Measurements from ENCODE around the gene CD58.
A peak's percentile ranks its signal among the peaks of the same experiment; 100 is the strongest.
"Not testable (repeated sequence)": the region's sequence is repeated elsewhere in the genome, so short reads cannot be mapped to it uniquely, and the experiment has no call there.

Gene CD58

DNA sequence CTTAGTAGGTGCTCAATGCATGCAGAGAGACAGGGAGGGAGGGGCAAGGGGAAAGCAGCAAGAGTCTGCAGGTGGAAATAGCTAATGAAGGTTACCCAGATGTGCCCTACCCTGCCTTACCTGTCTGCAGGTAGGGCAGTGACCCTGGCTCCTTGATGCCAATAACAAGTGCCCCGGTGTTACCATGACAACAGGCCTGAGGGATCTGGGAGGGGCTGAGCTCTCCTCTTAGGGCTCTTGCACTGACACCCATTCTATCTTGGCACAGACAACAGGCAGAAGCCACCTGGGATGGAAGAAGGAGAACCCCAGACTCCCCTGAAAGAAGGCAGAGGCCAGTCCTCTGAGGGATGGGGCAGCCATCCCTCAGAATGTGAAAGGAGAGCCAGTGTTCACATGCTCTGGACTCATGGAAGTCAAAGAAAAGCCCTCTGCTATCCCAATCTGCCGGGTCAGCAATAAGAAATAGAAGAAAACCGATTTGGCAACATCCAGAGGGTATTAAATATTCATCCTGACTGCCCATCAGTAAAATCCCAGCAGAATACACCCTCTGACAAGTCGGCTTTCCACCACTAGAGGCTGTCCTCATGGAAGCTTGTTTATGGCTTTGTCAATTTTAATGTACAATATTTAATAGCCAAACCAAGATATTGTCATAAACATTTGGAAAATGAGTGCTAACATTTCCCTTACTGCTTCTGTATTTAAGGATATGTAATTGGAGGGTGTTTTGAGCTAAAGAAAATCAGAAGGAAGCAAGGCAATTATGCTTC lies 24.4 kb upstream of the CD58 start:
- in situ Hi-C loops (cut with MboI; ENCODE audit: low pct_unique_long_range_greater_than_20kb, low sequenced_read_pairs); DNase-seq: not testable (repeated sequence)

DNA sequence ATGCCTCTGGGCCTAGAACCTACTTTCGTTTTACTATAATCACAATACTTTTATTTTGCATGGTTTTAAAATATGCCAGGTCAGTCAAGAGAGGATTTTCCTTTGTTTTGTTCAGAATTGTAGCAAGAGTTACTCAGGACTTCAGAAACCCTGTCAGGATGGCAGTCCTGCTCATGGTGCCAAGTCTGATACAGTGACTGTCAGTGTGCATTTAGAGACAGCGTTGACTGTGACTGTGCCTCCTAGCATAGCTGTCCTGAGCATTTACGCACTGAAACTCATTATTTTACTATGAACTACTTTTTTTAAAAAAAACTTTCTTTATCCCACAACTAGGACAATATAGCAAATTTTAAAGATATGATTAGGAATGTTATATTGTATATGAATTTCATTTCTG lies 23.2 kb upstream of the CD58 start:
- DNase-seq; in situ Hi-C loops (cut with MboI; ENCODE audit: low pct_unique_long_range_greater_than_20kb, low sequenced_read_pairs): not testable (repeated sequence)

DNA sequence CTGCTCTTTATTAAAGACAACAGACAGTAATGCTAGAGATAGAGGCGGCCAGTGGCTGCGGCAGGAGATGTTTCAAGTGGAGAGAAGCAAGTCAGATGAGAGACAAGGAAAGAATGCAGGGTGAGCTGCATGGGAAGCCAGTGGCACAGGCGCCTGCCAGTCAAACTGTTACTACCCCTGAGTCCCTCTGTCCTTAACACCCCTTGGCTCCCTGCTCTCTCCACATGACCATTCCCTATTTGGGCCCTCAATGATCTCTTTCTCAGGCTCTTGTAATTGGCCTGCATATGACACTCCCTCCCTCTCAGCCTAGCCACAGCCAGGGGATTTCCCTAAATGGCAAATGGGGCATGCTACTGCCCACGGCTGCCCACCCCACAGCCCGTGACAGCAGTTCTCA lies 22.6 kb upstream of the CD58 start:
- DNase-seq; in situ Hi-C loops (cut with MboI; ENCODE audit: low pct_unique_long_range_greater_than_20kb, low sequenced_read_pairs): not testable (repeated sequence)

DNA sequence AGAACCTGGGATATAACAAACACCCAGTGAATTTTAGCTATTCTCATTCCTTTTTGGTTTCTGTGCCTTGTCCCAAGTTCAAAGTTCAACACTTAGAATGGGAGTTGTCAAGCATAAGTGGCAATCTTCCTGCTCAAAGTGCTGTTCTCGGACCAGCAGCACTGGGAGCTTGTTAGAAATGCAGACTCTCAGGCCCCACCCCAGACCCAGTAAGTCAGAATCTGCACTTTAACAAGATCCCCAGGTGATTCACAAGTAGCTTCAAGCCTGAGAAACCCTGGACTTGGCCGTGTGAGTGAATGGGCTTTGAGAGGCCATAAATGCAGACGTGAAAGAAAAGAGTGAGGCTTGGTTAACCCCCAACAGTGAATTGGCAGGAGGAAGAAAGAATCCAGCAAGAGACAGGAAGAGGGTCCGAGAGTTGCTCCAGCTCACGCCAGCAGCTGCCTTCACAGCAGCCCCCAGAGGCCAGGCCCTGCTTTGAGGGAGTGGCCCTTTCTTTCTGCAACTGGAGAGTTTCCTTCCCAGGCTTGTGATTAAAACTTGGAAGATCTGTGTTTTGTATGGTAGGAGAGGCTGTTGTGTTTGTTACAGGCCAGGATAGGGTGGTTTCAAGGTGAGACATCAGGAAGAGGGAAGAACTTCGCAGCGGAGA lies 21.3 kb upstream of the CD58 start:
- DNase-seq; in situ Hi-C loops (cut with MboI; ENCODE audit: low pct_unique_long_range_greater_than_20kb, low sequenced_read_pairs): not testable (repeated sequence)

GRCh38 chr1:116591006-116591950 lies 20.5 kb upstream of the CD58 start:
- DNase-seq; in situ Hi-C loops (cut with MboI; ENCODE audit: low pct_unique_long_range_greater_than_20kb, low sequenced_read_pairs): not testable (repeated sequence)

DNA sequence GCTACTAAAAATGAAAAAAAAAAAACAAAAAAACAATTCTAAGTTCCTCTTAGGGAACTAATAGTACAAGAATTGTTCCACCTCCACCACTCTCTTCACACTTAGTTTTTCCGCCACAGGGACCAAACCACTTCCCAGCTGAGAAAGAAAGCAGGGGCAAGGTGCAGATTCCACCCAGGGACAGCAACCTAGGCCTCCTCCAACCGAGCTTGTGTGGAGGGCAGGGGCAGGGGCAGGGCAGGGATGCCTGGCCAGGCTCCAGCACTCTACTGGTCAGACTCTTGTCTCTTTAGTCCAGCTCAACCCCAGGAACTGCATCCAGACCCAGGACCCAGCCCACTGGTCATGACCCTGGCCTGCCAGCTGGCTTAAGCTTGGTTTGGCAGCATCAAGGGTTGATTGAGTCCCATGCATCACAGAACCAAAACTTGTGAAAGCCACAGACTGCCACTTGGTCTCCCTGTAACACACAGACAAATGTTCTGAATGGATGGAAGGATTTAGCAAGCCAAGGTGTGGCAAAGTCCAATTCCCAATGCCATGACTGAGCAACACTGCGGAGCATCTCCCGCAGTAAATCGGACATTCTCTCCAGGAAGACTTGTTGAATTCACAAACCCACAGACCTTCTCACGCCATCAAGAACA lies 19.7 kb upstream of the CD58 start:
- DNase-seq; in situ Hi-C loops (cut with MboI; ENCODE audit: low pct_unique_long_range_greater_than_20kb, low sequenced_read_pairs): not testable (repeated sequence)

DNA sequence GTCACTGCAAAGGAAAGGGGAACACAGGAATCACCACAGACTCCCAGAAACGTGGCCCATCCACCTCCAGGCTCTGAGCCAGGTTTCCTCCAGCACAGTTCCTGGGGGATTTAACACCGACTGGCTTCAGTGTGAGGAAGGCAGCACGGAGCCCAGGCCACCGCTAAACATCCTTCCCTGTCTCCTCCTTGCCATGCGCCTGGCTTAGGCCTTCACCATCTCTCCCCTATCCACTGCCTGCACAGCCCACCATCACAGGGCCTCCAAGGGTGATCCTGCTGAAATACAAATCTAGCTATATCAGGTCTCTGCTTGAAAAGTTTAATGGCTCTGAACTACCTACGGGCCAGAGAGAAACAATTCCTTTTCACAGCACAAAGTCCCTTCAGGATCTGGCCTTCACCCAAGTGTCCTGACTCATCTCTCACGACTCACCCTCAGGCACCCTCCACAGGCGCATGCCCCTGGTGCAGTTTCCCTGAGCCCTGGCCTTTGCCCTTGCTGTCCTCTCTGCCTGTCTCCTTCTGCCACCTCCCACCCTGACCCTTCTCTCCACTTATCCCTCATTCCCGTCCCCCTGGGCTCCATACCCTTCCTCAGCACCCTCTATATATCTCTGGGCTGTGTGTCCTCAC lies 18.4 kb upstream of the CD58 start:
- DNase-seq = not testable (repeated sequence)

GRCh38 chr1:116587501-116588227 lies 16.8 kb upstream of the CD58 start:
- in situ Hi-C loops (cut with MboI; ENCODE audit: low pct_unique_long_range_greater_than_20kb, low sequenced_read_pairs) = no loop called here
- DNase-seq = no peak

More for the DNA sequence above, 18.4 kb upstream of the CD58 start:
- in situ Hi-C loops (cut with MboI; ENCODE audit: low pct_unique_long_range_greater_than_20kb, low sequenced_read_pairs) = not testable (repeated sequence)

GRCh38 chr1:116586741-116587143 lies 15.9 kb upstream of the CD58 start:
- no peak for DNase-seq
- in situ Hi-C loops (cut with MboI; ENCODE audit: low pct_unique_long_range_greater_than_20kb, low sequenced_read_pairs) = no loop called here

DNA sequence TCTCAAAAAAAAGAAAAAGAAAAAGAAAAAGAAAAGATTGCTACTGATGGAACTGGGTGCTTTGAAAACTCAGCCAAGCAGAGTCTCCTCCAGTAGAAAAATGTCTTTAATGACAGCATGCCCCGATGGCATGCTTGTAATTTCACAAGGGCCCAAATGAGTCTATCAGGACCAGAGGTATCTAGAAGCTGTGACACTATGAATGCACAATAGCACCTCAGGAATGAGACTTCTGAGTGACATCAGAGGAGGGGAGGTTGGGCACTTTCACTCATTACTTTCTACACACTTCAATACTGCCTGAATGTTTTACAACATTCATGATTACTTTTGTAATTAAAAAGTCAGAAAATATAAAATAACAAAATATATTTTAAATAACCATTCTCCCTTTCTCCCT lies 15.1 kb upstream of the CD58 start:
- in situ Hi-C loops (cut with MboI; ENCODE audit: low pct_unique_long_range_greater_than_20kb, low sequenced_read_pairs) = no loop called here
- DNase-seq = no peak

- in situ Hi-C loops (cut with MboI; ENCODE audit: low pct_unique_long_range_greater_than_20kb, low sequenced_read_pairs) = no loop called here
Observed at GRCh38 chr1:116581323-116581885, 10.6 kb upstream of the CD58 start.

DNA sequence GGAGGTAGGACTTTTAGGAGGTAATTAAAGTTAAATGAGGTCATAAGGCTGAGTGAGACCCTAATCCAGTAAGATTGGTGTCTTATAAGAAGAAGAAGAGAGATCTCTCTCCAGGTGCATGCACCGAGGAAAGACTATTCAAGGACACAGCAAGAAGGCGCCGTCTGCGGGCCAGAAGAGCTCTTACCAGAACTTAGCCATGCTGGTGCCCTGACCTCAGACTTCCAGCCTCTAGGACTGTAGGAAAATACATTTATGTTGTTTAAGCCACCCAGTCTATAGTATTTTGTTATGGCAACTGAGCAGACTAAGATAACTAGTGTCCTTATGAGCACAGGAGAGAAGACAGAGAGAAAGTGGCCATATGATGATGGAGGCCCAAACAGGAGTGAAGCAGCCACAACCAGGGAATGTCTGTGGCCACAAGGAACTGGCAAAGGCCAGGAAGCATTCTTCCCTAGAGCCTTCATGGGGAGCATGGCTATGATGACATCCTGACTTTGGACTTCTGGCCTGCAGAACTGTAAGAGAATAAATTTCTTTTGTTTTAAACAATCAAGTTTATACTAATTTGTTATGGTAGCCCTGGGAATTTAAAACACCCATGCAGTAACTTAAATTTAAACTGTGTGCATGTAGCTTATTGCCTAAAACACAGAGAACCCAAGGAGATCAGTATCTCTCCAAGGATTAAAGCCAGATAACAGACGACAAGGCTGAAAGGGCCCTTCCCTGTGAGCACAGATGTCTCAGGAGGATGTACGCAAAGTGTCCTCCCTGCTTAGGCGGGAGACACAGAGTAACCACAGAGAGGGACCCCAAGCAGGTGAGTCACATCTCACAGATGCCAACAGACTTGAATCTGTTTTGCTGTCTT lies 9.9 kb upstream of the CD58 start:
- no peak for DNase-seq
- in situ Hi-C loops (cut with MboI; ENCODE audit: low pct_unique_long_range_greater_than_20kb, low sequenced_read_pairs) = no loop called here

More at GRCh38 chr1:116581323-116581885, 10.6 kb upstream of the CD58 start:
- no peak for DNase-seq

DNA sequence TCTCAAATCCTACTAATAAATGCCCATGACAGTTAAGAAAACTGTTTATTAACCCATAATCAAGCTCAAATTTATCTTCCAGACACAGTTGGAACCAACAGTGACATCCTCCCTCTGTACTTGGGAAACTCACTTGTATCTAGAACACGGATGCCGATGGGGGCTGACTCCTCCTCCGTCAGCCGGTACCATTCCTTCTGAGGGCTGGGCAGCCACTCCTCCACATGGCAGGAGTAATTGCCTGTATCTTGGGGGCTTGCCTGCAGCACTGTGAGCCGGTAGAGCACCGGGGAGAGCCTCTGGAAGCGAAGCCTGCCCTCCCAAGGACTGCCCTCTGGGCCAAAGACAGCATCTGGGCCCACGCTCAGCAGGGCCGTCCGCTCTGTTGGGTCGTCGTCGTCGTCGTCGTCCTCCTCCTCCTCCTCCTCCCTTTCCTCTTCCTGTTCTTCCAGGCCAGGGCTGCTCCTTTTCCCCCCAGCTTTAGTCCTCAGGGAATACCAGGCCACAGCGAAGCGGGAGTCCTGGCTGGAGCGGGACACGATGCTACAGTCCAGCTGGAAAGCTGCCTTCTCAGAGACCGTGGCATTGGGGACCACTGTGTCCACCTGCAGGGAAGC lies 8.5 kb upstream of the CD58 start:
- DNase-seq = no peak
- in situ Hi-C loops (cut with MboI; ENCODE audit: low pct_unique_long_range_greater_than_20kb, low sequenced_read_pairs) = no loop called here

DNA sequence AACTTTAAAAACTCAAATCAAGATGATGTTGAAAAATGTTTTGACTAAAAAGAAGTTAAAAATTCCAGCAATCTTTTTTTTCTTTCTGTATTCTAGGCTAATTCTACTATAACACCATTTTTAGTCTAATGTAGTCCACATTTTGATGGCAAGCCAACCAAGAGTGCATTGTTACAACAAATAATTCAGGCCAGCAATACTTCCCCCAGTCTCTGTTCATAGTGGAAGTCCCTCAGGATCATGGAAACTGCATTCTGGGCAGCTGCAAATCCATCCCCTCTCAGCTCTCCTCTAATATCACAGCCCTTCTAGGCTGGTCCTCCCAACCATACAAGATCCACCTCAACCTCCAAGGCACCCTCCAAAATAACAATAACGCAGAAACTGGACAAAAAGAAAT lies 7.8 kb upstream of the CD58 start:
- no peak for DNase-seq
- in situ Hi-C loops (cut with MboI; ENCODE audit: low pct_unique_long_range_greater_than_20kb, low sequenced_read_pairs) = no loop called here

GRCh38 chr1:116577759-116578314 lies 7.0 kb upstream of the CD58 start:
- no peak for DNase-seq
- in situ Hi-C loops (cut with MboI; ENCODE audit: low pct_unique_long_range_greater_than_20kb, low sequenced_read_pairs) = no loop called here

- in situ Hi-C loops (cut with MboI; ENCODE audit: low pct_unique_long_range_greater_than_20kb, low sequenced_read_pairs) = no loop called here
- peak; percentile 72 for DNase-seq
Observed at GRCh38 chr1:116574581-116575291, 3.9 kb upstream of the CD58 start.

Measured in KBM-7 (cell line).